ENCODE measurements around the gene WDR27.

WDR27 gene

DNA sequence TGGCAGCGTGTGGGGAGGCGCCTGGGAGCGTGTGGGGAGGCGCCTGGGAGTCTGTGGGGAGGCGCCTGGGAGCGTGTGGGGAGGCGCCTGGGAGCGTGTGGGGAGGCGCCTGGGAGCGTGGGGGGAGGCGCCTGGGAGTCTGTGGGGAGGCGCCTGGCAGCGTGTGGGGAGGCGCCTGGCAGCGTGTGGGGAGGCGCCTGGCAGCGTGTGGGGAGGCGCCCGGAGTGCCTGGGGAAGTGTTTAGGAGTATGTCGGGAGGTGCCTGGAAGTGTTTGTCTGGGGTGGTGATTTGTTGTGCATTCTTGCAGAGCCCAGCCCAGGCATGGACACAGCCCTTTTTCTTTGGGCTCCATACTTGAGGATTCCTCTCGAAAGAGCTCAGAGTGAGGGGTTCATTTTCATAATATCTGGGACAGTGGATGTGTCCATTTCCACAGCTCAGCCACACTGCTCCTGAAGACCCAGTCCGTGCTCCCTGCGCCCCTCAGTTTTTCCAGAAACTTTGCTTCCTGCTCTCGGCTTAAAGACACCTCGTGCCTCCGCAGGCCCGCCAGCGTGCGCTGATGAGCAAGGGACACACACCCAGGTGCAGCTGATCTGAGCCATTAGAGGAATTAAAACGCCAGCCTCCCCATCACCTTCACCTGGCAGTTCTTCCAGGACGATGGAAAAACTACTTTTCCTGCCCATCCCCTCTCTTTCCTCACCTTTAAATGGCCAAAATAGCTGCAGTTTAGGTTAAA is 276.0 kb downstream of the WDR27 start:
- DNase-seq, result no peak

- DNase-seq, result no peak
These were observed 277.0 kb downstream of the WDR27 start for GRCh38 chr6:169424821-169425240.

- no peak for DNase-seq
These were observed 277.6 kb downstream of the WDR27 start for GRCh38 chr6:169424149-169424804.

- no peak for DNase-seq
These were observed 280.1 kb downstream of the WDR27 start for GRCh38 chr6:169421586-169422264.

GRCh38 chr6:169420912-169421543 is 280.8 kb downstream of the WDR27 start:
- DNase-seq, result no peak

- DNase-seq, result no peak
These were observed 284.7 kb downstream of the WDR27 start for GRCh38 chr6:169417101-169417500.

GRCh38 chr6:169416249-169416648 is 285.6 kb downstream of the WDR27 start:
- no peak for DNase-seq

- DNase-seq, result no peak
These were observed 286.6 kb downstream of the WDR27 start for GRCh38 chr6:169415179-169415578.

GRCh38 chr6:169411722-169412121 is 290.1 kb downstream of the WDR27 start:
- no peak for DNase-seq

DNA sequence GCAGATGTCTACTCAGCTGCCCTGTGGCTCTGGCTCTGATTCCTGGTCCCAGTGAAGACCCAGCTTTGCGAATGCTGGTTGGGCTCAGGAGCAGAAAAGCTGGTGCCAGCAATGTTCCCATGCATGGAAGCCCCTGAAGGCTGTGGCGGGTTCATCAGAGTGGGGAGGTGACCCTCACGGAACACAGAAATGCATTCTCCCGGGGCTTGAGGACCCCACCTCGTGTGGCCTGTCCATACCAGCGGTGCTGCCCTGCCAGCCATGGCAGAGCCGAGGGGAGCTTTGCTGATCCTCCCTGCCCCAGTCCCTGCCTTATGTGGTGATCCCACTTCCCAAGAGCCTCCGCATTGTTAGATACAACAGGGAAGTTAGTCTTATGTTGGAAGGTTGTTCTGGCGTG is 290.5 kb downstream of the WDR27 start:
- no peak for DNase-seq

GRCh38 chr6:169409742-169410312 is 292.0 kb downstream of the WDR27 start:
- no peak for DNase-seq

DNA sequence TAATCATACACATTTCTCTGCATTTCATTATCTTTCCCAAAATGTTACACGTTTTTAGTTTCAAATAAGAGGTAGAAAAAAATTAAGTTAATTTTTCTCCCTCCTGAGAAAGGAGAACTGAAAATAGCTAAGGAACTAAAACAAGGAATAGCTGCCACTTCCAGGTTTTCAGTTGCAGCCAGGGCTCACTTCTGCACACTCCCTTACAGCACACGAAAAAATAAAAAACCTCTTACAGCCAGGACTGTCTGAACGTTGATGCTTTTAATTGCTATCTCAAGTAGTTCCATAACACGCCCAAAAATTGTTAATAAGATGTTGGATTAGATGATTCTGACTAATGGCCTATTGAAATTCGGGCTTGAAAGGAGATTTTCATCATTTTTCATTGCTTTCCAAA is 294.5 kb downstream of the WDR27 start:
- no peak for DNase-seq

All from activated CD4-positive, alpha-beta T cell treated with anti-CD3 and anti-CD28 coated beads for 1 hour (primary cell).